ENCODE measurements around the gene COX6B1.

COX6B1 gene

GRCh38 chr19:35693835-35694599 lies 45.9 kb downstream of the COX6B1 start:
- H3K27ac ChIP-seq (ENCODE audit: low read depth, low read length): no peak overlapping the region

GRCh38 chr19:35695895-35696422 lies 47.8 kb downstream of the COX6B1 start:
- H3K9me3 ChIP-seq (ENCODE audit: control insufficient read depth, insufficient read depth, low read depth, low read length): peaks cover 5% of the 10 kb centered on the region
- H3K36me3 ChIP-seq (ENCODE audit: control insufficient read depth, insufficient read depth, low read length): no peaks in the 10 kb centered on the region
- no peaks in the 10 kb centered on the region for H3K27me3 ChIP-seq (ENCODE audit: control insufficient read depth, insufficient read depth, low read length)
- H3K4me1 ChIP-seq (ENCODE audit: control insufficient read depth, insufficient read depth, low read length): no peaks in the 10 kb centered on the region
- H3K9ac ChIP-seq (ENCODE audit: low read length): no peak overlapping the region
- no peak overlapping the region for H3K27ac ChIP-seq (ENCODE audit: low read depth, low read length)
- no peak overlapping the region for H3K4me3 ChIP-seq (ENCODE audit: low read depth, low read length)

More at GRCh38 chr19:35693835-35694599, 45.9 kb downstream of the COX6B1 start:
- no peaks in the 10 kb centered on the region for H3K4me1 ChIP-seq (ENCODE audit: control insufficient read depth, insufficient read depth, low read length)
- H3K27me3 ChIP-seq (ENCODE audit: control insufficient read depth, insufficient read depth, low read length): no peaks in the 10 kb centered on the region
- no peak overlapping the region for H3K9ac ChIP-seq (ENCODE audit: low read length)
- H3K4me3 ChIP-seq (ENCODE audit: low read depth, low read length): no peak overlapping the region
- H3K9me3 ChIP-seq (ENCODE audit: control insufficient read depth, insufficient read depth, low read depth, low read length): peaks cover 5% of the 10 kb centered on the region
- H3K36me3 ChIP-seq (ENCODE audit: control insufficient read depth, insufficient read depth, low read length): no peaks in the 10 kb centered on the region

GRCh38 chr19:35696835-35697234 lies 48.7 kb downstream of the COX6B1 start:
- no peak overlapping the region for H3K4me3 ChIP-seq (ENCODE audit: low read depth, low read length)
- no peaks in the 10 kb centered on the region for H3K4me1 ChIP-seq (ENCODE audit: control insufficient read depth, insufficient read depth, low read length)
- no peak overlapping the region for H3K27ac ChIP-seq (ENCODE audit: low read depth, low read length)
- no peaks in the 10 kb centered on the region for H3K27me3 ChIP-seq (ENCODE audit: control insufficient read depth, insufficient read depth, low read length)
- H3K9me3 ChIP-seq (ENCODE audit: control insufficient read depth, insufficient read depth, low read depth, low read length): peaks cover 5% of the 10 kb centered on the region
- no peaks in the 10 kb centered on the region for H3K36me3 ChIP-seq (ENCODE audit: control insufficient read depth, insufficient read depth, low read length)
- H3K9ac ChIP-seq (ENCODE audit: low read length): no peak overlapping the region

- no peak overlapping the region for H3K27ac ChIP-seq (ENCODE audit: low read depth, low read length)
- peaks cover 4% of the 10 kb centered on the region; the same call in 1 of the 2 replicates for H3K4me1 ChIP-seq (ENCODE audit: control insufficient read depth, insufficient read depth, low read length)
- H3K9me3 ChIP-seq (ENCODE audit: control insufficient read depth, insufficient read depth, low read depth, low read length): no peaks in the 10 kb centered on the region
- no peaks in the 10 kb centered on the region for H3K36me3 ChIP-seq (ENCODE audit: control insufficient read depth, insufficient read depth, low read length)
- H3K9ac ChIP-seq (ENCODE audit: low read length): peak overlapping the region; percentile 45
- peaks cover 24% of the 10 kb centered on the region for H3K27me3 ChIP-seq (ENCODE audit: control insufficient read depth, insufficient read depth, low read length)
- peak overlapping the region; percentile 81 for H3K4me3 ChIP-seq (ENCODE audit: low read depth, low read length)
Observed at GRCh38 chr19:35702223-35703012, 54.3 kb downstream of the COX6B1 start.

- Histone ChIP-seq H3K27me3 (ENCODE audit: control insufficient read depth, insufficient read depth, low read length) (peaks cover 24% of the 10 kb centered on the region), H3K9ac (ENCODE audit: low read length) (no peak overlapping the region), H3K4me3 (ENCODE audit: low read depth, low read length) (no peak overlapping the region), H3K36me3 (ENCODE audit: control insufficient read depth, insufficient read depth, low read length) (no peaks in the 10 kb centered on the region), H3K9me3 (ENCODE audit: control insufficient read depth, insufficient read depth, low read depth, low read length) (no peaks in the 10 kb centered on the region), H3K4me1 (ENCODE audit: control insufficient read depth, insufficient read depth, low read length) (peaks cover 4% of the 10 kb centered on the region; the same call in 1 of the 2 replicates), H3K27ac (ENCODE audit: low read depth, low read length) (no peak overlapping the region)
Observed at GRCh38 chr19:35703343-35703742, 55.2 kb downstream of the COX6B1 start.

- H3K4me1 ChIP-seq (ENCODE audit: control insufficient read depth, insufficient read depth, low read length): peaks cover 4% of the 10 kb centered on the region; the same call in 1 of the 2 replicates
- H3K27ac ChIP-seq (ENCODE audit: low read depth, low read length): no peak within 1 kb of the TSS
- H3K9ac ChIP-seq (ENCODE audit: low read length): no peak within 1 kb of the TSS
- H3K4me3 ChIP-seq (ENCODE audit: low read depth, low read length): no peak within 1 kb of the TSS
- peaks cover 24% of the 10 kb centered on the region for H3K27me3 ChIP-seq (ENCODE audit: control insufficient read depth, insufficient read depth, low read length)
- H3K9me3 ChIP-seq (ENCODE audit: control insufficient read depth, insufficient read depth, low read depth, low read length): no peaks in the 10 kb centered on the region
- no peaks in the 10 kb centered on the region for H3K36me3 ChIP-seq (ENCODE audit: control insufficient read depth, insufficient read depth, low read length)
Observed at GRCh38 chr19:35704218-35704617, 56.1 kb downstream of the COX6B1 start, which contains the start of gene ZBTB32. TSS of gene ZBTB32 (plus strand) at chr19:35704558. CDS start at chr19:35714627, 10,069 bp downstream.
